Measurements from ENCODE around the gene PRL. TPM values are rescaled to one million over a fixed set of nuclear protein-coding genes. Genes with fewer than 3 reads are reported as not detected.

PRL gene
- total and polyA plus RNA-seq, 4 donors, result not detected

DNA sequence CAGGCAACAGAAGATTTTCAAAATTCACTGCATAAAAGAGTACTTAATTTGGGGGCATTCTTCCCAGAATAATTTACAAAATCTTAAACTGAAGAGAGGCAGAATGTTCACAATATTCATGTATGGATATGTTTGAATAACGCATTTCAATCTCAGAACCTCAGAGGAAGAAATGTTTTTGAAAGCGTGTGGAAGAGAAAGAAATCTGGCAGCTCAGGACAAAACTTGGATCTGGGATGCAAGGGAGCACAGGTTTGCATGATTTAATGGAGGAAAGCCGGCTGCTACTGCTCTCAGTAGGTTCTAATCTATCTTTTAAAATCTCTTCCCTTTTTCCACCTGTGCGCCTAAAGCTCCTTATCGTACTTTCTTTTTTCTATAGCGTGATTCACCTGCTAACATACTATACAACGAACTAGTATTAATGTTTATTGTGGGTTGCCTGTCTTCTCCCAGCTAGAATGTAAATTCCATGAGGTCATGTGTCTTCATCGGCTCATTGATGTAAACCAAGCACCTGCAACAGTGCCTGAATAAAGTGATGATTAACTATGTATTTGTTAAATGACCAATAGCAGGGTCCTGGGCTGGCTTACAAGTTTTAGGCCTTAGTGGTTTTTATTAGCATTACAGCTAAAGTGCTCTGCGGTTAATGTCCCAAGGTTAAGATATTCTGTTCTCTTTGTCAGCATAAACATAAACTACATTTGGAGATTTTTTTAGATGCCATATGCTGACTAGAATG, 15.3 kb downstream of the PRL start:
- 89% methylated on average over 9 of the region's 9 CpGs for WGBS
- H3K27me3 ChIP-seq (ENCODE audit: control insufficient read depth in 4 of 4, insufficient read depth in 4 of 4, low read length in 3 of 4), result peaks cover 0 to 4% (median 0%) of the 10 kb centered on the region in 4 donors
- TF ChIP-seq, protein P1, sequence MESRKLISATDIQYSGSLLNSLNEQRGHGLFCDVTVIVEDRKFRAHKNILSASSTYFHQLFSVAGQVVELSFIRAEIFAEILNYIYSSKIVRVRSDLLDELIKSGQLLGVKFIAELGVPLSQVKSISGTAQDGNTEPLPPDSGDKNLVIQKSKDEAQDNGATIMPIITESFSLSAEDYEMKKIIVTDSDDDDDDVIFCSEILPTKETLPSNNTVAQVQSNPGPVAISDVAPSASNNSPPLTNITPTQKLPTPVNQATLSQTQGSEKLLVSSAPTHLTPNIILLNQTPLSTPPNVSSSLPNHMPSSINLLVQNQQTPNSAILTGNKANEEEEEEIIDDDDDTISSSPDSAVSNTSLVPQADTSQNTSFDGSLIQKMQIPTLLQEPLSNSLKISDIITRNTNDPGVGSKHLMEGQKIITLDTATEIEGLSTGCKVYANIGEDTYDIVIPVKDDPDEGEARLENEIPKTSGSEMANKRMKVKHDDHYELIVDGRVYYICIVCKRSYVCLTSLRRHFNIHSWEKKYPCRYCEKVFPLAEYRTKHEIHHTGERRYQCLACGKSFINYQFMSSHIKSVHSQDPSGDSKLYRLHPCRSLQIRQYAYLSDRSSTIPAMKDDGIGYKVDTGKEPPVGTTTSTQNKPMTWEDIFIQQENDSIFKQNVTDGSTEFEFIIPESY (IDR thresholded peaks at IDR 0.05), result no peak
- TF ChIP-seq, protein P2, sequence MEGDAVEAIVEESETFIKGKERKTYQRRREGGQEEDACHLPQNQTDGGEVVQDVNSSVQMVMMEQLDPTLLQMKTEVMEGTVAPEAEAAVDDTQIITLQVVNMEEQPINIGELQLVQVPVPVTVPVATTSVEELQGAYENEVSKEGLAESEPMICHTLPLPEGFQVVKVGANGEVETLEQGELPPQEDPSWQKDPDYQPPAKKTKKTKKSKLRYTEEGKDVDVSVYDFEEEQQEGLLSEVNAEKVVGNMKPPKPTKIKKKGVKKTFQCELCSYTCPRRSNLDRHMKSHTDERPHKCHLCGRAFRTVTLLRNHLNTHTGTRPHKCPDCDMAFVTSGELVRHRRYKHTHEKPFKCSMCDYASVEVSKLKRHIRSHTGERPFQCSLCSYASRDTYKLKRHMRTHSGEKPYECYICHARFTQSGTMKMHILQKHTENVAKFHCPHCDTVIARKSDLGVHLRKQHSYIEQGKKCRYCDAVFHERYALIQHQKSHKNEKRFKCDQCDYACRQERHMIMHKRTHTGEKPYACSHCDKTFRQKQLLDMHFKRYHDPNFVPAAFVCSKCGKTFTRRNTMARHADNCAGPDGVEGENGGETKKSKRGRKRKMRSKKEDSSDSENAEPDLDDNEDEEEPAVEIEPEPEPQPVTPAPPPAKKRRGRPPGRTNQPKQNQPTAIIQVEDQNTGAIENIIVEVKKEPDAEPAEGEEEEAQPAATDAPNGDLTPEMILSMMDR (IDR thresholded peaks at IDR 0.05; ENCODE audit: low read depth, low read length, missing input control), result no peak
- no peak for TF ChIP-seq GABPA (IDR thresholded peaks at IDR 0.05 in 1 of 2, conservative IDR thresholded peaks at IDR 0.05 in 1 of 2)
- TF ChIP-seq, protein P3, sequence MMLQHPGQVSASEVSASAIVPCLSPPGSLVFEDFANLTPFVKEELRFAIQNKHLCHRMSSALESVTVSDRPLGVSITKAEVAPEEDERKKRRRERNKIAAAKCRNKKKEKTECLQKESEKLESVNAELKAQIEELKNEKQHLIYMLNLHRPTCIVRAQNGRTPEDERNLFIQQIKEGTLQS (IDR thresholded peaks at IDR 0.05), result no peak
- no peak for TF ChIP-seq RAD21 (IDR thresholded peaks at IDR 0.05)
- no peak for TF ChIP-seq RXRA (IDR thresholded peaks at IDR 0.05)
- no peak for TF ChIP-seq FOXA2 (IDR thresholded peaks at IDR 0.05)
- no peaks in the 10 kb centered on the region for H3K4me1 ChIP-seq (ENCODE audit: control insufficient read depth in 4 of 4, insufficient read depth in 4 of 4, low read length in 3 of 4)
- no peaks in the 10 kb centered on the region for H3K9me3 ChIP-seq (ENCODE audit: control insufficient read depth in 4 of 4, low read length in 3 of 4)
- H3K9ac ChIP-seq (ENCODE audit: low read depth in 1 of 2, low read length in 2 of 2), result no peak overlapping the region
- H3K27ac ChIP-seq (ENCODE audit: low read depth in 1 of 2, low read length in 2 of 2), result no peak overlapping the region
- no peak for DNase-seq (ENCODE audit: low spot score)
- H3K36me3 ChIP-seq (ENCODE audit: control insufficient read depth in 4 of 4, insufficient read depth in 3 of 4, low read depth in 1 of 4, low read length in 3 of 4), result no peaks in the 10 kb centered on the region
- H3K4me3 ChIP-seq (ENCODE audit: low read depth in 1 of 3, low read length in 3 of 3), result no peak overlapping the region

DNA sequence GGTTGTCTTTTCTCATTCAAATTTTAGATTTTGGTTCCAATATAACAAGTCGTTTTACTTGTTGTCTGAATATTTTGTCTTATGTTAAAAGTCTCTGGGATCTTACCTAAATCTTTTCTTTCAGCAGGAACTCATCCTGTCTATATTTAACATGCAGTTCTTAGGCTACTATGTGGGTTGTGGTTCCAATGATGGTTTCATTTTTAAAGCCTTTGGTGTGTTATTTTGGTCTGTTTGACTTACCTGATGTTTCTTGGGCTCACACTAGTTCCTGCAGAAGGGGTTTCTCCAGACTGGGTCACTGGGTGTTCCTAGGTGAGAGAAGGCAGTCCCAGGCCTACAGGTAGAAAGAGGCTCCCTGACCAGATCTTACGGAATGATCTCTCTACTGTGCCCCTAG, 17.4 kb downstream of the PRL start:
- WGBS, result 83% methylated on average over 2 of the region's 2 CpGs

DNA sequence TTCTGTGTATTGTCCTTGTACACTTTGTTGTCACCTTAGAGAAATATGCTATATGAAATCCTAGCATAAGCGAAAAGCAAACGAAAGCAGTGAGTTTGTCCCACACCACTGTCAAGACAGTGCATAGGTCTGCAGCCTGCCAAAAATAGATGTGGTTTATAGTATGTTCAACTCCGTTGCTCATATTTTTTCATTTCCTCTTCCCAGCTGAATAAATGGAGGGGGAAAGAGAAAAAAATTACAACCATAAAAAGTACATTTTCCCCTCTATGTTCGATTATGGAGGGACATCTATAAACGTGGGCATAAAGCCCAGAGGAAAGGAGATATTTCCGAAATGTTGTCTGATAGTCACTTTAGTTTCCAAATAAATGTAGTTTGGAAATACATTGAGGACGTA, 25.8 kb downstream of the PRL start:
- Histone ChIP-seq H3K36me3 (ENCODE audit: control insufficient read depth in 4 of 4, insufficient read depth in 3 of 4, low read depth in 1 of 4, low read length in 3 of 4) (no peaks in the 10 kb centered on the region), H3K27ac (ENCODE audit: low read depth in 1 of 2, low read length in 2 of 2) (no peak overlapping the region), H3K4me3 (ENCODE audit: low read depth in 1 of 3, low read length in 3 of 3) (no peak overlapping the region), H3K27me3 (ENCODE audit: control insufficient read depth in 4 of 4, insufficient read depth in 4 of 4, low read length in 3 of 4) (no peaks in the 10 kb centered on the region), H3K9ac (ENCODE audit: low read depth in 1 of 2, low read length in 2 of 2) (no peak overlapping the region), H3K4me1 (ENCODE audit: control insufficient read depth in 4 of 4, insufficient read depth in 4 of 4, low read length in 3 of 4) (no peaks in the 10 kb centered on the region), H3K9me3 (ENCODE audit: control insufficient read depth in 4 of 4, low read length in 3 of 4) (no peaks in the 10 kb centered on the region)
- DNase-seq (ENCODE audit: low spot score), result no peak
- TF ChIP-seq NR2F2 (IDR thresholded peaks at IDR 0.05) (no peak), JUND (IDR thresholded peaks at IDR 0.05) (no peak)
- TF ChIP-seq, protein P1 (IDR thresholded peaks at IDR 0.05), result no peak
- TF ChIP-seq, protein P2 (IDR thresholded peaks at IDR 0.05; ENCODE audit: low read depth, low read length, missing input control), result no peak
- WGBS, result 60% methylated on average over 7 of the region's 7 CpGs

More for the DNA sequence above, 17.4 kb downstream of the PRL start:
- Histone ChIP-seq H3K4me3 (ENCODE audit: low read depth in 1 of 3, low read length in 3 of 3) (no peak overlapping the region), H3K27ac (ENCODE audit: low read depth in 1 of 2, low read length in 2 of 2) (no peak overlapping the region), H3K27me3 (ENCODE audit: control insufficient read depth in 4 of 4, insufficient read depth in 4 of 4, low read length in 3 of 4) (no peaks in the 10 kb centered on the region), H3K4me1 (ENCODE audit: control insufficient read depth in 4 of 4, insufficient read depth in 4 of 4, low read length in 3 of 4) (no peaks in the 10 kb centered on the region), H3K9me3 (ENCODE audit: control insufficient read depth in 4 of 4, low read length in 3 of 4) (no peaks in the 10 kb centered on the region), H3K36me3 (ENCODE audit: control insufficient read depth in 4 of 4, insufficient read depth in 3 of 4, low read depth in 1 of 4, low read length in 3 of 4) (no peaks in the 10 kb centered on the region), H3K9ac (ENCODE audit: low read depth in 1 of 2, low read length in 2 of 2) (no peak overlapping the region)
- no peak for DNase-seq (ENCODE audit: low spot score)
- no peak for TF ChIP-seq NR2F2 (IDR thresholded peaks at IDR 0.05)
- TF ChIP-seq JUND (IDR thresholded peaks at IDR 0.05), result no peak
- TF ChIP-seq TAF1 (conservative IDR thresholded peaks at IDR 0.05), result no peak
- no peak for TF ChIP-seq YY1 (IDR thresholded peaks at IDR 0.05)
- no peak for TF ChIP-seq HNF4A (conservative IDR thresholded peaks at IDR 0.05)
- TF ChIP-seq SP1 (IDR thresholded peaks at IDR 0.05), result no peak
- TF ChIP-seq RXRA (IDR thresholded peaks at IDR 0.05), result no peak
- no peak for TF ChIP-seq EGR1 (IDR thresholded peaks at IDR 0.05; ENCODE audit: low read depth in 2 of 2)
- TF ChIP-seq RAD21 (IDR thresholded peaks at IDR 0.05), result no peak
- TF ChIP-seq GABPA (IDR thresholded peaks at IDR 0.05 in 1 of 2, conservative IDR thresholded peaks at IDR 0.05 in 1 of 2), result no peak
- TF ChIP-seq FOXA1 (IDR thresholded peaks at IDR 0.05), result no peak

Data from liver (tissue), 9 donors.